GM21528 (cell line): Measurements from ENCODE around the gene UGT3A1.
"Not testable (repeated sequence)": the region's sequence is repeated elsewhere in the genome, so short reads cannot be mapped to it uniquely, and the experiment has no call there.

Source experiments
- ATAC-seq: cut with Tn5 transposase; IDR thresholded peaks from one replicate; pipeline ENCODE4 v1.9.1; 2021; ENCODE audit warnings: mild to moderate bottlenecking, moderate library complexity; ENCODE audit not compliant: unreplicated experiment, low FRiP score

UGT3A1 gene

GRCh38 chr5:35990941-35991611 is at the start of gene UGT3A1:
Gene UGT3A1 (minus strand): TSS chr5:35991390. CDS start chr5:35991240, 150 bp downstream.
- ATAC-seq, result no peak

- no peak for ATAC-seq
Observed at GRCh38 chr5:36035696-36036095, 44.5 kb upstream of the UGT3A1 start.

GRCh38 chr5:36034536-36035134 is 43.4 kb upstream of the UGT3A1 start:
- ATAC-seq, result not testable (repeated sequence)

GRCh38 chr5:36033486-36033885 is 42.3 kb upstream of the UGT3A1 start:
- no peak for ATAC-seq

GRCh38 chr5:36033047-36033446 is 41.9 kb upstream of the UGT3A1 start:
- no peak for ATAC-seq

- no peak for ATAC-seq
Observed at GRCh38 chr5:36031223-36031622, 40.0 kb upstream of the UGT3A1 start.

GRCh38 chr5:36029914-36030313 is 38.7 kb upstream of the UGT3A1 start:
- ATAC-seq, result no peak

- no peak for ATAC-seq
Observed at GRCh38 chr5:36028816-36029465, 37.8 kb upstream of the UGT3A1 start.

- ATAC-seq, result no peak
Observed at GRCh38 chr5:36027711-36028110, 36.5 kb upstream of the UGT3A1 start.

- ATAC-seq, result no peak
Observed at GRCh38 chr5:36026706-36027465, 35.7 kb upstream of the UGT3A1 start.

- not testable (repeated sequence) for ATAC-seq
Observed at GRCh38 chr5:36022246-36022645, 31.1 kb upstream of the UGT3A1 start.

GRCh38 chr5:36019584-36019983 is 28.4 kb upstream of the UGT3A1 start:
- ATAC-seq, result not testable (repeated sequence)

GRCh38 chr5:36017622-36018021 is 26.4 kb upstream of the UGT3A1 start:
- ATAC-seq, result no peak

GRCh38 chr5:36017004-36017403 is 25.8 kb upstream of the UGT3A1 start:
- no peak for ATAC-seq

GRCh38 chr5:36013182-36013581 is 22.0 kb upstream of the UGT3A1 start:
- ATAC-seq, result no peak

- no peak for ATAC-seq
Observed at GRCh38 chr5:36009698-36010097, 18.5 kb upstream of the UGT3A1 start.

GRCh38 chr5:36007366-36007765 is 16.2 kb upstream of the UGT3A1 start:
- ATAC-seq, result no peak

GRCh38 chr5:36006163-36006562 is 15.0 kb upstream of the UGT3A1 start:
- no peak for ATAC-seq

GRCh38 chr5:36001032-36001431 is 9.8 kb upstream of the UGT3A1 start:
- ATAC-seq, result no peak

GRCh38 chr5:35999547-35999946 is 8.4 kb upstream of the UGT3A1 start:
- no peak for ATAC-seq

- ATAC-seq, result no peak
Observed at GRCh38 chr5:35996076-35996475, 4.9 kb upstream of the UGT3A1 start.
